HEK293 (cell line): ENCODE data around the gene TYW1B.
"Not testable (repeated sequence)": the region's sequence is repeated elsewhere in the genome, so short reads cannot be mapped to it uniquely, and the experiment has no call there.

Source experiments
- RBAK ChIP-seq: fragments of 450-650 bp; formaldehyde crosslinking; IDR thresholded peaks from 2 replicates; pipeline ENCODE4 v1.5.1; 2016; ENCODE audit warnings: missing biosample characterization, missing genetic modification characterization
- REST ChIP-seq: fragments of 450-650 bp; formaldehyde crosslinking; IDR thresholded peaks from 2 replicates; pipeline ENCODE4 v1.5.1; 2016; ENCODE audit warnings: missing biosample characterization, missing genetic modification characterization
- TRIM28 ChIP-seq: IDR thresholded peaks from 2 replicates; pipeline ENCODE4 v1.6.1; 2011; ENCODE audit warnings: low read length, control low read depth, borderline replicate concordance
- ZEB2 ChIP-seq: fragments of 450-650 bp; formaldehyde crosslinking; IDR thresholded peaks from 2 replicates; pipeline ENCODE4 v1.5.1; 2016; ENCODE audit warnings: missing biosample characterization, missing genetic modification characterization
- ZFP41 ChIP-seq: fragments of 450-650 bp; formaldehyde crosslinking; IDR thresholded peaks from 2 replicates; pipeline ENCODE4 v1.5.1; 2016; ENCODE audit warnings: missing biosample characterization, missing genetic modification characterization, borderline replicate concordance
- ZIC2 ChIP-seq: fragments of 450-650 bp; formaldehyde crosslinking; IDR thresholded peaks from 2 replicates; pipeline ENCODE4 v1.5.1; 2016; ENCODE audit warnings: missing biosample characterization, missing genetic modification characterization
- ZNF324 ChIP-seq: fragments of 450-650 bp; formaldehyde crosslinking; IDR thresholded peaks from 2 replicates; pipeline ENCODE4 v1.5.1; 2016; ENCODE audit warnings: missing biosample characterization, missing genetic modification characterization
- ZNF449 ChIP-seq: fragments of 450-650 bp; formaldehyde crosslinking; IDR thresholded peaks from 2 replicates; pipeline ENCODE4 v1.5.1; 2017; ENCODE audit warnings: missing biosample characterization, mild to moderate bottlenecking, missing genetic modification characterization, moderate library complexity
- ZNF704 ChIP-seq: fragments of 450-650 bp; formaldehyde crosslinking; IDR thresholded peaks from 2 replicates; pipeline ENCODE4 v1.5.1; 2016; ENCODE audit warnings: missing biosample characterization, missing genetic modification characterization
- ZNF707 ChIP-seq: fragments of 450-650 bp; formaldehyde crosslinking; IDR thresholded peaks from 2 replicates; pipeline ENCODE4 v1.5.1; 2016; ENCODE audit warnings: missing biosample characterization, missing genetic modification characterization
- TF ChIP-seq, protein P1 (sequence below): fragments of 450-650 bp; formaldehyde crosslinking; IDR thresholded peaks from 2 replicates; pipeline ENCODE4 v1.5.1; 2016; ENCODE audit warnings: missing biosample characterization, missing genetic modification characterization
- TF ChIP-seq, protein P2 (sequence below): fragments of 450-650 bp; formaldehyde crosslinking; IDR thresholded peaks from 2 replicates; pipeline ENCODE4 v1.5.1; 2016; ENCODE audit warnings: missing biosample characterization, missing genetic modification characterization
- TF ChIP-seq, protein P3 (sequence below): fragments of 450-650 bp; formaldehyde crosslinking; IDR thresholded peaks from 2 replicates; pipeline ENCODE4 v1.5.1; 2016; ENCODE audit warnings: missing biosample characterization, missing genetic modification characterization, low read depth
- TF ChIP-seq, protein P4 (sequence below): fragments of 450-650 bp; formaldehyde crosslinking; conservative IDR thresholded peaks from 2 replicates; pipeline ENCODE4 v1.5.1; 2016; ENCODE audit warnings: low read depth, missing biosample characterization, missing genetic modification characterization

GRCh38 chr7:72670850-72671249 is 157.2 kb downstream of the TYW1B start:
- TF ChIP-seq, protein P1, sequence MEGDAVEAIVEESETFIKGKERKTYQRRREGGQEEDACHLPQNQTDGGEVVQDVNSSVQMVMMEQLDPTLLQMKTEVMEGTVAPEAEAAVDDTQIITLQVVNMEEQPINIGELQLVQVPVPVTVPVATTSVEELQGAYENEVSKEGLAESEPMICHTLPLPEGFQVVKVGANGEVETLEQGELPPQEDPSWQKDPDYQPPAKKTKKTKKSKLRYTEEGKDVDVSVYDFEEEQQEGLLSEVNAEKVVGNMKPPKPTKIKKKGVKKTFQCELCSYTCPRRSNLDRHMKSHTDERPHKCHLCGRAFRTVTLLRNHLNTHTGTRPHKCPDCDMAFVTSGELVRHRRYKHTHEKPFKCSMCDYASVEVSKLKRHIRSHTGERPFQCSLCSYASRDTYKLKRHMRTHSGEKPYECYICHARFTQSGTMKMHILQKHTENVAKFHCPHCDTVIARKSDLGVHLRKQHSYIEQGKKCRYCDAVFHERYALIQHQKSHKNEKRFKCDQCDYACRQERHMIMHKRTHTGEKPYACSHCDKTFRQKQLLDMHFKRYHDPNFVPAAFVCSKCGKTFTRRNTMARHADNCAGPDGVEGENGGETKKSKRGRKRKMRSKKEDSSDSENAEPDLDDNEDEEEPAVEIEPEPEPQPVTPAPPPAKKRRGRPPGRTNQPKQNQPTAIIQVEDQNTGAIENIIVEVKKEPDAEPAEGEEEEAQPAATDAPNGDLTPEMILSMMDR (tag by site-specific recombination), result not testable (repeated sequence)
- TF ChIP-seq, protein P2, sequence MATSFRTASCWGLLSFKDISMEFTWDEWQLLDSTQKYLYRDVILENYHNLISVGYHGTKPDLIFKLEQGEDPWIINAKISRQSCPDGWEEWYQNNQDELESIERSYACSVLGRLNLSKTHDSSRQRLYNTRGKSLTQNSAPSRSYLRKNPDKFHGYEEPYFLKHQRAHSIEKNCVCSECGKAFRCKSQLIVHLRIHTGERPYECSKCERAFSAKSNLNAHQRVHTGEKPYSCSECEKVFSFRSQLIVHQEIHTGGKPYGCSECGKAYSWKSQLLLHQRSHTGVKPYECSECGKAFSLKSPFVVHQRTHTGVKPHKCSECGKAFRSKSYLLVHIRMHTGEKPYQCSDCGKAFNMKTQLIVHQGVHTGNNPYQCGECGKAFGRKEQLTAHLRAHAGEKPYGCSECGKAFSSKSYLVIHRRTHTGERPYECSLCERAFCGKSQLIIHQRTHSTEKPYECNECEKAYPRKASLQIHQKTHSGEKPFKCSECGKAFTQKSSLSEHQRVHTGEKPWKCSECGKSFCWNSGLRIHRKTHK (tag by site-specific recombination), result not testable (repeated sequence)
- not testable (repeated sequence) for TF ChIP-seq ZEB2; REST (tag by site-specific recombination); ZNF704 (tag by site-specific recombination); ZFP41; TRIM28; ZNF449 (tag by site-specific recombination); ZIC2 (tag by site-specific recombination); ZNF324 (tag by site-specific recombination); RBAK; ZNF707
- TF ChIP-seq, protein P3, sequence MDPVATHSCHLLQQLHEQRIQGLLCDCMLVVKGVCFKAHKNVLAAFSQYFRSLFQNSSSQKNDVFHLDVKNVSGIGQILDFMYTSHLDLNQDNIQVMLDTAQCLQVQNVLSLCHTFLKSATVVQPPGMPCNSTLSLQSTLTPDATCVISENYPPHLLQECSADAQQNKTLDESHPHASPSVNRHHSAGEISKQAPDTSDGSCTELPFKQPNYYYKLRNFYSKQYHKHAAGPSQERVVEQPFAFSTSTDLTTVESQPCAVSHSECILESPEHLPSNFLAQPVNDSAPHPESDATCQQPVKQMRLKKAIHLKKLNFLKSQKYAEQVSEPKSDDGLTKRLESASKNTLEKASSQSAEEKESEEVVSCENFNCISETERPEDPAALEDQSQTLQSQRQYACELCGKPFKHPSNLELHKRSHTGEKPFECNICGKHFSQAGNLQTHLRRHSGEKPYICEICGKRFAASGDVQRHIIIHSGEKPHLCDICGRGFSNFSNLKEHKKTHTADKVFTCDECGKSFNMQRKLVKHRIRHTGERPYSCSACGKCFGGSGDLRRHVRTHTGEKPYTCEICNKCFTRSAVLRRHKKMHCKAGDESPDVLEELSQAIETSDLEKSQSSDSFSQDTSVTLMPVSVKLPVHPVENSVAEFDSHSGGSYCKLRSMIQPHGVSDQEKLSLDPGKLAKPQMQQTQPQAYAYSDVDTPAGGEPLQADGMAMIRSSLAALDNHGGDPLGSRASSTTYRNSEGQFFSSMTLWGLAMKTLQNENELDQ, result not testable (repeated sequence)
- TF ChIP-seq, protein P4, sequence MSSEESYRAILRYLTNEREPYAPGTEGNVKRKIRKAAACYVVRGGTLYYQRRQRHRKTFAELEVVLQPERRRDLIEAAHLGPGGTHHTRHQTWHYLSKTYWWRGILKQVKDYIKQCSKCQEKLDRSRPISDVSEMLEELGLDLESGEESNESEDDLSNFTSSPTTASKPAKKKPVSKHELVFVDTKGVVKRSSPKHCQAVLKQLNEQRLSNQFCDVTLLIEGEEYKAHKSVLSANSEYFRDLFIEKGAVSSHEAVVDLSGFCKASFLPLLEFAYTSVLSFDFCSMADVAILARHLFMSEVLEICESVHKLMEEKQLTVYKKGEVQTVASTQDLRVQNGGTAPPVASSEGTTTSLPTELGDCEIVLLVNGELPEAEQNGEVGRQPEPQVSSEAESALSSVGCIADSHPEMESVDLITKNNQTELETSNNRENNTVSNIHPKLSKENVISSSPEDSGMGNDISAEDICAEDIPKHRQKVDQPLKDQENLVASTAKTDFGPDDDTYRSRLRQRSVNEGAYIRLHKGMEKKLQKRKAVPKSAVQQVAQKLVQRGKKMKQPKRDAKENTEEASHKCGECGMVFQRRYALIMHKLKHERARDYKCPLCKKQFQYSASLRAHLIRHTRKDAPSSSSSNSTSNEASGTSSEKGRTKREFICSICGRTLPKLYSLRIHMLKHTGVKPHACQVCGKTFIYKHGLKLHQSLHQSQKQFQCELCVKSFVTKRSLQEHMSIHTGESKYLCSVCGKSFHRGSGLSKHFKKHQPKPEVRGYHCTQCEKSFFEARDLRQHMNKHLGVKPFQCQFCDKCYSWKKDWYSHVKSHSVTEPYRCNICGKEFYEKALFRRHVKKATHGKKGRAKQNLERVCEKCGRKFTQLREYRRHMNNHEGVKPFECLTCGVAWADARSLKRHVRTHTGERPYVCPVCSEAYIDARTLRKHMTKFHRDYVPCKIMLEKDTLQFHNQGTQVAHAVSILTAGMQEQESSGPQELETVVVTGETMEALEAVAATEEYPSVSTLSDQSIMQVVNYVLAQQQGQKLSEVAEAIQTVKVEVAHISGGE (tag by site-specific recombination), result not testable (repeated sequence)
